Parathyroid adenoma (tissue), 2 donors: ENCODE measurements around the gene AGAP3.

ENCODE experiments used
- H2AFZ ChIP-seq: fragments of 300-600 bp; sonication (generic); one replicate; pipeline ENCODE4 v1.7.0; 2017; ENCODE audit warnings: antibody characterized with exemption, mild to moderate bottlenecking
- H3K27ac ChIP-seq: fragments of 300-600 bp; sonication (generic); one replicate; pipeline ENCODE4 v1.7.0; 2017
- H3K27me3 ChIP-seq: fragments of 300-600 bp; sonication (generic); one replicate; pipeline ENCODE4 v1.7.0; 2017; ENCODE audit warnings: low read length; ENCODE audit not compliant: control insufficient read depth, insufficient read depth
- H3K36me3 ChIP-seq: fragments of 300-600 bp; sonication (generic); one replicate; pipeline ENCODE4 v1.7.0; 2017; ENCODE audit warnings: low read length; ENCODE audit not compliant: control insufficient read depth, insufficient read depth
- H3K4me1 ChIP-seq: fragments of 300-600 bp; sonication (generic); one replicate; pipeline ENCODE4 v1.7.0; 2017; ENCODE audit warnings: control low read depth
- H3K4me2 ChIP-seq: fragments of 300-600 bp; sonication (generic); one replicate; pipeline ENCODE4 v1.7.0; 2017; ENCODE audit warnings: low read length
- H3K4me3 ChIP-seq: fragments of 300-600 bp; sonication (generic); one replicate; pipeline ENCODE4 v1.7.0; 2017; ENCODE audit warnings: low read depth, low read length
- H3K79me2 ChIP-seq: fragments of 300-600 bp; sonication (generic); one replicate; pipeline ENCODE4 v1.7.0; 2017; ENCODE audit warnings: control low read depth
- H3K9ac ChIP-seq: fragments of 300-600 bp; sonication (generic); one replicate; pipeline ENCODE4 v1.7.0; 2017; ENCODE audit warnings: mild to moderate bottlenecking
- H3K9me3 ChIP-seq: fragments of 300-600 bp; sonication (generic); one replicate; pipeline ENCODE4 v1.7.0; 2017; ENCODE audit warnings: low read length; ENCODE audit not compliant: control insufficient read depth
- CTCF ChIP-seq: fragments of 300-600 bp; sonication (generic); IDR thresholded peaks from one replicate; pipeline ENCODE4 v1.7.0; 2017; ENCODE audit warnings: antibody characterized with exemption, mild to moderate bottlenecking
- donor health status: primary hyperparathyroidism.

Gene AGAP3

GRCh38 chr7:151063212-151063561, 23.1 kb upstream of the AGAP3 start:
- Histone ChIP-seq H3K4me2 (peak overlapping the region; percentile 69), H3K36me3 (no peaks in the 10 kb centered on the region), H3K79me2 (peaks cover 2% of the 10 kb centered on the region), H3K9me3 (no peaks in the 10 kb centered on the region), H3K27ac (peak overlapping the region; percentile 100), H3K4me3 (peak overlapping the region; percentile 44), H2AFZ (no peak overlapping the region), H3K4me1 (peaks cover 73% of the 10 kb centered on the region), H3K9ac (peak overlapping the region; percentile 34), H3K27me3 (no peaks in the 10 kb centered on the region)
- TF ChIP-seq CTCF, result no peak

GRCh38 chr7:151064454-151064853, 21.8 kb upstream of the AGAP3 start:
- Histone ChIP-seq H3K4me2 (peak overlapping the region; percentile 69), H3K36me3 (no peaks in the 10 kb centered on the region), H3K9ac (no peak overlapping the region), H3K27ac (peak overlapping the region; percentile 100), H2AFZ (no peak overlapping the region), H3K4me1 (peaks cover 64% of the 10 kb centered on the region), H3K4me3 (no peak overlapping the region), H3K27me3 (no peaks in the 10 kb centered on the region), H3K79me2 (peaks cover 2% of the 10 kb centered on the region), H3K9me3 (no peaks in the 10 kb centered on the region)
- no peak for TF ChIP-seq CTCF

GRCh38 chr7:151064993-151065392, 21.3 kb upstream of the AGAP3 start:
- Histone ChIP-seq H3K4me2 (peak overlapping the region; percentile 69), H3K4me3 (peak overlapping the region; percentile 33), H3K27me3 (no peaks in the 10 kb centered on the region), H3K4me1 (peaks cover 64% of the 10 kb centered on the region), H3K9ac (no peak overlapping the region), H3K27ac (peak overlapping the region; percentile 100), H3K9me3 (no peaks in the 10 kb centered on the region), H2AFZ (no peak overlapping the region), H3K36me3 (no peaks in the 10 kb centered on the region), H3K79me2 (peaks cover 2% of the 10 kb centered on the region)
- no peak for TF ChIP-seq CTCF

GRCh38 chr7:151065516-151065915, 20.8 kb upstream of the AGAP3 start:
- no peak overlapping the region for H2AFZ ChIP-seq
- no peaks in the 10 kb centered on the region for H3K79me2 ChIP-seq
- no peaks in the 10 kb centered on the region for H3K27me3 ChIP-seq
- H3K4me1 ChIP-seq, result peaks cover 64% of the 10 kb centered on the region
- peak; percentile 19 for TF ChIP-seq CTCF
- H3K4me3 ChIP-seq, result peak overlapping the region; percentile 33
- H3K36me3 ChIP-seq, result no peaks in the 10 kb centered on the region
- H3K9ac ChIP-seq, result peak overlapping the region; percentile 29
- peak overlapping the region; percentile 69 for H3K4me2 ChIP-seq
- peak overlapping the region; percentile 100 for H3K27ac ChIP-seq
- H3K9me3 ChIP-seq, result no peaks in the 10 kb centered on the region

- H3K9ac ChIP-seq, result no peak overlapping the region
- H3K36me3 ChIP-seq, result no peaks in the 10 kb centered on the region
- H3K4me3 ChIP-seq, result peak overlapping the region; percentile 33
- H3K4me2 ChIP-seq, result peak overlapping the region; percentile 69
- H3K4me1 ChIP-seq, result peaks cover 57% of the 10 kb centered on the region
- H2AFZ ChIP-seq, result peak overlapping the region; percentile 7
- no peaks in the 10 kb centered on the region for H3K27me3 ChIP-seq
- H3K27ac ChIP-seq, result peak overlapping the region; percentile 100
- H3K79me2 ChIP-seq, result peaks cover 3% of the 10 kb centered on the region
- no peak for TF ChIP-seq CTCF
- H3K9me3 ChIP-seq, result no peaks in the 10 kb centered on the region
Measured at GRCh38 chr7:151066273-151066974, 19.9 kb upstream of the AGAP3 start.
